SK-N-MC (cell line): Measurements from ENCODE around the gene SOAT1.

ENCODE experiments used
- DNase-seq: peaks from one replicate; pipeline ENCODE4 v3.0.0-alpha.2; 2011; ENCODE audit warnings: low read depth, low spot score
- H3K27ac ChIP-seq: fragments of 200-600 bp; sonication (generic); 2 replicates; pipeline ENCODE4 v1.5.1; 2016; ENCODE audit warnings: mixed run types
- H3K36me3 ChIP-seq: fragments of 200-600 bp; sonication (generic); 2 replicates; pipeline ENCODE4 v1.6.1; 2017; ENCODE audit warnings: antibody characterized with exemption, low read length, mixed read lengths; ENCODE audit not compliant: insufficient read depth
- H3K4me3 ChIP-seq: fragments of 200-600 bp; sonication (generic); 2 replicates; pipeline ENCODE4 v1.5.1; 2016
- H3K9ac ChIP-seq: fragments of 200-600 bp; sonication (generic); 2 replicates; pipeline ENCODE4 v1.8.0; 2017; ENCODE audit warnings: mixed run types, mixed read lengths; ENCODE audit not compliant: insufficient read length
- H3K9me3 ChIP-seq: fragments of 200-600 bp; sonication (generic); 2 replicates; pipeline ENCODE4 v1.6.1; 2017; ENCODE audit warnings: low read depth, mild to moderate bottlenecking, antibody characterized with exemption, low read length, moderate library complexity, mixed read lengths
- EZH2 ChIP-seq: fragments of 200-600 bp; sonication (generic); IDR thresholded peaks from one replicate; pipeline ENCODE4 v1.6.1; 2017; ENCODE audit warnings: antibody characterized with exemption
- FOXP2 ChIP-seq: optimal IDR thresholded peaks from 2 replicates; pipeline ENCODE3; 2011; ENCODE audit warnings: mild to moderate bottlenecking, moderate library complexity; ENCODE audit not compliant: insufficient read depth; ENCODE audit errors: extremely low read length, control extremely low read depth
- POLR2AphosphoS5 ChIP-seq: IDR thresholded peaks from 2 replicates; pipeline ENCODE4 v1.6.1; 2012; ENCODE audit warnings: mild to moderate bottlenecking, low read depth, low read length, borderline replicate concordance

Gene SOAT1

DNA sequence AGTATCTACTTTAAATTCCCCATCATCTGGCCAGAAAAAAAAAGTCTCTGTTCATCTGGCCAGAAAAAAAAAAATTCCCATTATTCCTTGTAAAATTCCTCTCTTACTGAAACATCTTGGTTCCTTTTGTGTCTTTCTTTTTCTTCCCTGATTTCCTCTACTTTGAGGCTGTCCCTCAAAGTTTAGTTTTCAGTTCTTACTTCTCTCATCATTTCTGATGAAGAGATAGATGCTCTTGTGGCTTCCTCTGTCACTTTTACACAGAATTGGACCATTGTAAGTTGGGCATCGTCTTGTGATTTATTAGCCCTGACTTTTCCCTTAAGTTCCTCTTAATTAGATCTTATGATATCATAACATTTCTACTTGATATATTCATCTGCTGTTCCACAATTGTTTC, 6.5 kb downstream of the SOAT1 start:
- TF ChIP-seq EZH2 (no peak), FOXP2 (no peak), POLR2AphosphoS5 (no peak)
- H3K4me3 ChIP-seq, result no peak overlapping the region
- H3K9me3 ChIP-seq, result no peaks in the 10 kb centered on the region
- no peak overlapping the region for H3K9ac ChIP-seq
- DNase-seq, result no peak
- H3K27ac ChIP-seq, result no peak overlapping the region
- peaks cover 9% of the 10 kb centered on the region for H3K36me3 ChIP-seq

DNA sequence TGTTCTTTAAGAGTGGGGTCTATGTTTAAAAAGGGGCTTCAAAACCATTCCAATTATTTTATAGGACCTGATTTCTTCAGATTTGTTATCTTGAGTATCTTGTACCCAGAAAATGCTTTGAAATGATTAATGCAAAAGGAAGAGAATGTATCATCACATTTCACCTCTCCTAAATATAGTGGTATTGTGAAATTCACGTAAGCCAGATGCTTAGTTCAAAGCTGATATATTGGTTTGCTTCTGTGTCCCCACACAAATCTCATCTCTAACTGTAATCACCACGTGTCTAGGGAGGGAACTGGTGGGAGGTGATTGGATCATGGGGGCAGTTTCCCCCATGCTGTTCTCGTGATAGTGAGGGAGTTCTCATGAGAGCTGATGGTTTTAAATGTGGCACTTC, 8.5 kb downstream of the SOAT1 start:
- Histone ChIP-seq H3K4me3 (no peak overlapping the region), H3K36me3 (peaks cover 9% of the 10 kb centered on the region), H3K9ac (no peak overlapping the region), H3K9me3 (no peaks in the 10 kb centered on the region), H3K27ac (no peak overlapping the region)
- TF ChIP-seq FOXP2 (no peak), POLR2AphosphoS5 (no peak), EZH2 (no peak)
- no peak for DNase-seq

DNA sequence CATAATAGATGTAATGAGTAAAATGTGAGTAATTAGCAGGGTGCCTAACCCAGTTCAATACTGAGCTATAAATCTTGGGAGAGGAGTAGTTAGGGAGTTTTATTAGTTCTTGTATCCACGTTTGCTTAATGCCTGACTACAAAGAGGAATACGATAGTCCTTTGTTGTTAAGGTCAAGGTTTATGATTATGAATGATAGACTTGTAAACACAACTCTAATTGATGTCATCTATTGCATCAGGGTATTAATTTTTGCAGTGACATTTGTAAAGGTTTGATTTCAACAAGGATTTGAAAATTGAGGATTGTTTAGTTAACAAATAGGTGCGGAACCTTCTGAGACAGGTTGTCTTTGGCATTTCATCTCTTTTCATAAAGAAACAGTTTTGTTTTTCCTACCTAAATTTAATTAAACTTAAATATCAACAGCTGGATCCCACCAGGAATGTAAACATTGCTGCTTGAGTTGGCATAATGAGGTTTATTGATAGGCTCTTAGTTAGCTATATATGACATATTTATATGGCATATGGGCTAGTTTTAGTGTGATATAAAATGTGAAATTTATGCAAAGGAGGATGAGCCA, 9.7 kb downstream of the SOAT1 start:
- no peak for TF ChIP-seq FOXP2
- no peak for TF ChIP-seq EZH2
- no peak for TF ChIP-seq POLR2AphosphoS5
- no peak for DNase-seq
- Histone ChIP-seq H3K4me3 (no peak overlapping the region), H3K36me3 (peaks cover 9% of the 10 kb centered on the region), H3K9me3 (no peaks in the 10 kb centered on the region), H3K27ac (no peak overlapping the region), H3K9ac (no peak overlapping the region)

DNA sequence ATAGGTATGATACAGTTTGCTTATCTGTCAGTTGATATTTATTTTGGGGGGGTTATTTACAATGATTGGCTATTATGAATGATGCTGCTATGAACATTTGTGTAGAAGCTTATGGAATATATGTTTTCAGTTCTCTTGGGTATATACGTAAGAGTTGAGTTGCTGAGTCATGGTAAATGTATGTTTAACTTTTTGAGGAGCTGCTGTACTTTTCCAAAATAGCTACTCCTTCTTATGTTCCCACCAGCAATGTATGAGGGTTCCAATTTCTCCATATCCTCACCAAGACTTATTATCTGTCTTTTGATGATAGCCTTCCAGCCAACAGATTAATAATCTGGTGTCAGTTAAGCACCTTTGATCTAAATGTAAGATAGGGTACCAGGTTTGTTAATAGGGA, 11.9 kb downstream of the SOAT1 start:
- Histone ChIP-seq H3K9me3 (no peaks in the 10 kb centered on the region), H3K4me3 (no peak overlapping the region), H3K9ac (no peak overlapping the region), H3K36me3 (peaks cover 9% of the 10 kb centered on the region), H3K27ac (no peak overlapping the region)
- no peak for TF ChIP-seq FOXP2
- TF ChIP-seq POLR2AphosphoS5, result no peak
- TF ChIP-seq EZH2, result no peak
- DNase-seq, result no peak

DNA sequence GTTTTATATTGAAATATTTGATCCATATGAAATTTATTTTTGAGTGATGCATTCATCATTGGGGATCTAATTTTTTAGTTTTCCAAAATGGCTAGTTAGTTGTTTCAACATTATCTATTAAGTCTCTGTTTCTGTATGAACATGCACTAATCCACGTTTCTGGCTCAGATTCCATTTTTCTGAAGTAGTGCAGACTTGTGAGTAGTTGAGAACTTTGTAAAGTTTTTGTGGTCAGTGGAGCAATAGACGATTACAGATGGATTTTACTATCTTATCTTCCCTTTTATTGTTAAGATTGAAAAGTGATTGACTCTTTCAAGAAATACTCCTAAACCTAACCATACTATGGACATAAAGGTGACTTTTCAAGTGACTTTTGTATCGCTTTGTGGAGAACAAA, 16.7 kb downstream of the SOAT1 start:
- no peak overlapping the region for H3K27ac ChIP-seq
- TF ChIP-seq POLR2AphosphoS5 (no peak), EZH2 (no peak), FOXP2 (no peak)
- no peaks in the 10 kb centered on the region for H3K9me3 ChIP-seq
- no peak overlapping the region for H3K4me3 ChIP-seq
- no peak for DNase-seq
- no peak overlapping the region for H3K9ac ChIP-seq
- H3K36me3 ChIP-seq, result no peaks in the 10 kb centered on the region

GRCh38 chr1:179310721-179311120, 17.1 kb downstream of the SOAT1 start:
- H3K9ac ChIP-seq, result no peak overlapping the region
- no peak for DNase-seq
- no peak for TF ChIP-seq POLR2AphosphoS5
- H3K27ac ChIP-seq, result no peak overlapping the region
- no peak overlapping the region for H3K4me3 ChIP-seq
- H3K36me3 ChIP-seq, result no peaks in the 10 kb centered on the region
- no peaks in the 10 kb centered on the region for H3K9me3 ChIP-seq

DNA sequence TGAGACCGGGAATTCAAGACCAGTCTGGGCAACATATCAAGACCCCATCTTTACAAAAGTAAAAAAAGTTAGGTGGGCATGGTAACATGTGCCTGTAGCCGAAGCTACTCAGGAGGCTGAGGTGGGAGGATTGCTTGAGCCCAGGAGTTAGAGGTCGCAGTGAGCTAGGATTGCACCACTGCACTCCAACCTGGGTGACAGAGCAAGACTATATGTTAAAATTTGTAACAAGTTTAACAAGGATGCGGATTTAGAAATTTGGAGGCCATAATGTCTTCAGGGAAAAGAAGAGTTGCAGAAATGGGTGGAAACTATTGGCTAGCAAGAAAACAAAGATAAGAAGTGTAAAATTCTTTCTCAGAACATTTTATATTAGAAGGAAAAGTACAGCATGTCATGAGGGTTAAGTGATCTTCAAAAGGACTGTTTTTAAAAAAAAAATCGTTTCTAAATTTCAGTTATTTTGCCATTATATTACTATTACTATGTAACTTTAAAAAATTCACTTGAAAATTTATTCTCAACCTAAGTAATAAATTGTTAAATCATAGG, 17.6 kb downstream of the SOAT1 start:
- no peak overlapping the region for H3K27ac ChIP-seq
- TF ChIP-seq POLR2AphosphoS5 (no peak), EZH2 (no peak), FOXP2 (no peak)
- no peak overlapping the region for H3K4me3 ChIP-seq
- no peaks in the 10 kb centered on the region for H3K36me3 ChIP-seq
- no peak overlapping the region for H3K9ac ChIP-seq
- DNase-seq, result no peak
- no peaks in the 10 kb centered on the region for H3K9me3 ChIP-seq

DNA sequence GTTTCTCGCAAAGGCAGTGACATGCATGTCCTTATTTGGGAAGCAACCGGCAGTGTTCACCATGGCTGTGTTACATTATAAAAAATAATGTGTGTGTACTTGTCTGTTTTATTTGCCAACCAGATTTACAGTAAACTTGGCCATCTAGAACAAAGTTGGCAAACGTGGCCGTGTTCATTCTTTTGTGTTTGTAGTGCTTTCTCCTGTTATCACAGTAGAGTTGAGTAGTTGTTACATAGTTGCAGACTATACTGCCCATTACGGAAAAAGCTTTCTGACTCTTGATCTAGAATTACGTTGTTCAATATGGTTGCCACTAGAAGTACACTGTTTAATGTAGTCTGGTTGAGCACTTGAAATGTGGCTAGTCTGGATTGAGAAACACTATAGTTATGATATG, 19.4 kb downstream of the SOAT1 start:
- no peak for DNase-seq
- no peak overlapping the region for H3K9ac ChIP-seq
- H3K9me3 ChIP-seq, result no peaks in the 10 kb centered on the region
- TF ChIP-seq FOXP2, result no peak
- TF ChIP-seq POLR2AphosphoS5, result no peak
- no peak for TF ChIP-seq EZH2
- H3K36me3 ChIP-seq, result no peaks in the 10 kb centered on the region
- H3K4me3 ChIP-seq, result no peak overlapping the region
- H3K27ac ChIP-seq, result no peak overlapping the region

GRCh38 chr1:179314928-179315327, 21.3 kb downstream of the SOAT1 start:
- no peak overlapping the region for H3K4me3 ChIP-seq
- H3K36me3 ChIP-seq, result no peaks in the 10 kb centered on the region
- H3K27ac ChIP-seq, result no peak overlapping the region
- no peak for DNase-seq
- TF ChIP-seq FOXP2, result no peak
- no peak for TF ChIP-seq POLR2AphosphoS5
- no peak for TF ChIP-seq EZH2
- no peak overlapping the region for H3K9ac ChIP-seq
- no peaks in the 10 kb centered on the region for H3K9me3 ChIP-seq

DNA sequence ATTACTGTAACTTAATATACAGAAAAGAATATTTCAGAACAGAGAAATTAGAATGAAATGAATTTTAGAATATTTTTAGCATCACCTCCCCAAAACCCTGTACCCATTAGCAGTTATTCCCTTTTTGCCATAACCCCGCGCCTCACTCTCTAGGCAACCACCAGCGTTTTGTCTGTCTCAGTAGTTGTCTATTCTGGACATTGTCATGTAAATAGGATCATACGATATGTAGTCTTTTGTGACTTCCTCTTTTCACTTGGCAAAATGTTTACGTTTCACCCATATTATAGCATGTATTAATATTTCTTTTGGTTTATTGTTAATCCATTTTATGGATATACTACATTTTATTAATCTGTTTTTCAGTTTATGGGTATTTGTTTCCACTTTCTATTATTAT, 24.9 kb downstream of the SOAT1 start:
- DNase-seq, result no peak
- Histone ChIP-seq H3K4me3 (no peak overlapping the region), H3K9ac (no peak overlapping the region), H3K36me3 (peaks cover 3% of the 10 kb centered on the region; the same call in 1 of the 2 replicates), H3K27ac (no peak overlapping the region), H3K9me3 (no peaks in the 10 kb centered on the region)
- TF ChIP-seq EZH2 (no peak), FOXP2 (no peak), POLR2AphosphoS5 (no peak)
